Activated CD8-positive, alpha-beta T cell treated with anti-CD3 and anti-CD28 coated beads, Interleukin-2, amount 10 ng/mL, durations not matched to agents 7 days and 5 days (primary cell): Measurements from ENCODE around the gene LYRM7. TPM values are rescaled to one million over a fixed set of nuclear protein-coding genes. Genes with fewer than 3 reads are reported as not detected.
"Not testable (repeated sequence)": the region's sequence is repeated elsewhere in the genome, so short reads cannot be mapped to it uniquely, and the experiment has no call there.

Source experiments
- ATAC-seq: fragments of 150-1000 bp; cut with Tn5 transposase; one replicate; pipeline ENCODE4 v1.10.0; 2021; ENCODE audit warnings: moderate library complexity
- CTCF ChIA-PET: fragments of 350-600 bp; sonication (Branson Sonifier 250); formaldehyde crosslinking; loops from one replicate; lab custom pipeline; 2021; ENCODE audit warnings: antibody characterized with exemption; lab: Charles Lee
- POLR2A ChIA-PET: fragments of 350-600 bp; sonication (Branson Sonifier 250); formaldehyde crosslinking; loops from one replicate; lab custom pipeline; 2021; ENCODE audit warnings: antibody characterized with exemption; lab: Charles Lee
- DNase-seq: peaks from one replicate; pipeline ENCODE4 v3.0.0-alpha.2; 2020
- H3K27ac Mint-ChIP-seq: one replicate; pipeline ENCODE4 v1.8.0; 2021; ENCODE audit warnings: mild to moderate bottlenecking, mixed read lengths
- H3K27me3 Mint-ChIP-seq: one replicate; pipeline ENCODE4 v1.8.0; 2021; ENCODE audit warnings: low read depth, mixed read lengths
- H3K36me3 Mint-ChIP-seq: one replicate; pipeline ENCODE4 v1.8.0; 2021; ENCODE audit warnings: low read depth, mixed read lengths
- H3K4me1 Mint-ChIP-seq: one replicate; pipeline ENCODE4 v1.8.0; 2021; ENCODE audit warnings: low read depth, mixed read lengths
- H3K4me3 Mint-ChIP-seq: one replicate; pipeline ENCODE4 v1.8.0; 2021; ENCODE audit warnings: mild to moderate bottlenecking, mixed read lengths
- H3K9me3 Mint-ChIP-seq: one replicate; pipeline ENCODE4 v1.8.0; 2022; ENCODE audit warnings: mixed read lengths; ENCODE audit not compliant: insufficient read depth
- total RNA-seq, 2 experiments: library from RNA; stranded (reverse); gene quantifications; one replicate each; pipeline ENCODE4 v1.2.3, GENCODE V29; 2021

LYRM7 gene
- total RNA-seq, 2 experiments from 2014 or later = 16.3 to 17.8 TPM

GRCh38 chr5:131239686-131240085 is 68.9 kb downstream of the LYRM7 start:
- no peak overlapping the region for H3K27ac Mint-ChIP-seq
- no peak for ATAC-seq
- H3K27me3 Mint-ChIP-seq = no peaks in the 10 kb centered on the region
- ChIA-PET CTCF (interaction anchor here (0.9 to 1.2 kb wide), 3 partner anchors 11 to 369 kb away, joined by 3 to 5 read pairs (median 3); no protein-coding TSS in a partner anchor), POLR2A (interaction anchor here (0.7 to 1.3 kb wide), 3 partner anchors 12 to 30 kb away, joined by 3 to 4 read pairs (median 3); no protein-coding TSS in a partner anchor)
- peaks cover 1% of the 10 kb centered on the region for H3K36me3 Mint-ChIP-seq
- H3K4me3 Mint-ChIP-seq = no peak overlapping the region
- DNase-seq = no peak
- H3K4me1 Mint-ChIP-seq = peaks cover 2% of the 10 kb centered on the region
- H3K9me3 Mint-ChIP-seq = no peaks in the 10 kb centered on the region

DNA sequence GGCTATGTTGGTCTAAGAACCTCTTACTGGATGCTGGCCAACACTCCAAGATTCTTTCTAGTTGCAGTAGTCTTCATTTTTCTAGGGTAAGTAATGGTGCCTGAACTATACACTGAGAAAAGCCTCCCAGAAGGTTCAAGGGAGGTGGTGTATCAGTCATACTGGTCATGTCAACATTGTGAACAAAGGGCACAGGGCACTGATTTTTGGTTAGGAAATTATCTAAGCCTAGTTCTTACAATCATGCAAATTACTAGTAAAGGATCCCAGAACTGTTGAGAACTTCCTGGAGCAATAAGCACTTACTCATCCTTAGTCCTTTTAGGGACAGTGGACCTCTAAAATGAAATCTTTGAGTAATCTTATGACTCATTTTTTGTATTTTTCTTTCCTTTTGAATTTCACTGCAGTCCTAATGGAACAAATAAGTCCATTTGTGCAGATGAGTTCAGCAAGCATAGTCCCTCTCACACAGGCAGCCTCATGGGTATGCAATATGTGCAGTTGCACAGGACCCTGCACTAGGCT is 72.0 kb downstream of the LYRM7 start:
- DNase-seq (no peak), ATAC-seq (no peak)
- H3K27me3 Mint-ChIP-seq = no peaks in the 10 kb centered on the region
- H3K27ac Mint-ChIP-seq = no peak overlapping the region
- peaks cover 2% of the 10 kb centered on the region for H3K4me1 Mint-ChIP-seq
- ChIA-PET POLR2A (no interaction called here), CTCF (no interaction called here)
- no peak overlapping the region for H3K4me3 Mint-ChIP-seq
- H3K9me3 Mint-ChIP-seq = peaks cover 10% of the 10 kb centered on the region
- H3K36me3 Mint-ChIP-seq = peaks cover 9% of the 10 kb centered on the region

- ChIA-PET POLR2A (interaction anchor here (1.8 kb wide), 1 partner anchor 20 kb away, joined by 6 read pairs; no protein-coding TSS in a partner anchor), CTCF (interaction anchor here (0.8 to 1.0 kb wide), 2 partner anchors 19 to 23 kb away, joined by 3 read pairs; no protein-coding TSS in a partner anchor)
- H3K27ac Mint-ChIP-seq = no peak overlapping the region
- H3K4me3 Mint-ChIP-seq = no peak overlapping the region
- H3K4me1 Mint-ChIP-seq = peaks cover 17% of the 10 kb centered on the region
- ATAC-seq = no peak
- DNase-seq = no peak
- peaks cover 10% of the 10 kb centered on the region for H3K9me3 Mint-ChIP-seq
- H3K36me3 Mint-ChIP-seq = peaks cover 9% of the 10 kb centered on the region
- H3K27me3 Mint-ChIP-seq = no peaks in the 10 kb centered on the region
Observed at GRCh38 chr5:131245312-131245711, 74.6 kb downstream of the LYRM7 start.

DNA sequence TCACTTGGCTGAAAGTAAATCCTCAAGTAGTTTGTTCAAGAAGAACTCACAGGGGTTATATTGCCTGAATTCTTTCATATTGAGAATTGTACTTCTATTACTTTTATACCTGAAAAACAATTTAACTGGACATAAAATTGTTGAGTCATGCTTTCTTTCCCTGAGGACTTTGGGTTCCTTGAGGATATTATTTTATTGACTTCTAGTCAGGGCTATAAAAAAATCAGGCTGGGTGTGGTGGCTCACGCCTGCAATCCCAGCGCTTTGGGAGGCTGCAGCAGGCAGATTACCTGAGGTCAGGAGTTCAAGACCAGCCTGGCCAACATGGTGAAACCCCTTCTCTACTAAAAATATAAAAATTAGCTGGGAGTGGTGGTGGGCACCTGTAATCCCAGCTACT is 75.2 kb downstream of the LYRM7 start:
- H3K36me3 Mint-ChIP-seq = peaks cover 9% of the 10 kb centered on the region
- H3K27me3 Mint-ChIP-seq = no peaks in the 10 kb centered on the region
- ATAC-seq = no peak
- peaks cover 10% of the 10 kb centered on the region for H3K9me3 Mint-ChIP-seq
- ChIA-PET POLR2A (interaction anchor here (0.6 kb wide), 1 partner anchor 17 kb away, joined by 3 read pairs; no protein-coding TSS in a partner anchor), CTCF (no interaction called here)
- H3K4me1 Mint-ChIP-seq = peaks cover 22% of the 10 kb centered on the region
- DNase-seq = no peak
- no peak overlapping the region for H3K4me3 Mint-ChIP-seq
- no peak overlapping the region for H3K27ac Mint-ChIP-seq

GRCh38 chr5:131246504-131246903 is 75.8 kb downstream of the LYRM7 start:
- Mint-ChIP-seq H3K27ac (no peak overlapping the region), H3K9me3 (peaks cover 10% of the 10 kb centered on the region), H3K27me3 (no peaks in the 10 kb centered on the region), H3K4me1 (peaks cover 27% of the 10 kb centered on the region), H3K4me3 (no peak overlapping the region), H3K36me3 (peaks cover 9% of the 10 kb centered on the region)
- ChIA-PET POLR2A (interaction anchor here (0.6 kb wide), 1 partner anchor 16 kb away, joined by 3 read pairs; no protein-coding TSS in a partner anchor), CTCF (no interaction called here)
- no peak for DNase-seq
- no peak for ATAC-seq

DNA sequence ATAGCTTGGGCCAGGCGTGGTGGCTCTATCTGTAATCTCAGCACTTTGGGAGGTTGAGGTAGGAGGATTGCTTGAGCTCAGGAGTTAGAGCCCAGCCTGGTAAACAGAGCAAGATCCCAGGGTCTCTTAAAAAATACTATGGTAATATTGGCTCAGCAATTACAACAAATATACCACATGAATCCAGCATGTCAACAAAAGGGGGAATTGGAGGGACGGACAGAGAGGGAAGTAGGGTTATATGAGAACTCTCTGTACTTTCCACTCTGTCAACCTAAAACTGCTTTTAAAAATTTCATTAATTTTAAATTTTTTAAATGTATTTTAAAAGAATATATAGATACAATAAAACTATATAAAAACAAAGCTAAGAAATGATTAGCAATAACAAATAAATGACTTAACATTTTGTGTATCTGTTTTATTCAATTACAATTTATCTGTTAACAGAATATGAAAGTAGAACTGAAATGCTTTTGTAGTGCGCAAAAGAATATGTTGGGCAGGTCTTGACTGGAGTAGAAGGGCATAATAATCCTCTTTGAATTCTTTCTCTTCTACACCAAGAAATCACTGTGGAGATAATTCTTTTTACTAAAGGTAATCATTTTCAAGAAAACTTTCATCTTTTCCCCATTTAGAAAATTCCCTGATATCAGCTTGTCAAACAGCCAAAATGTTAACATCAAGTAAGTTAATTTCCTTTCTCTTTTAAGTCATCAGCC is 80.2 kb downstream of the LYRM7 start:
- peak overlapping the region; percentile 69 for H3K4me3 Mint-ChIP-seq
- peaks cover 9% of the 10 kb centered on the region for H3K36me3 Mint-ChIP-seq
- peaks cover 2% of the 10 kb centered on the region for H3K9me3 Mint-ChIP-seq
- no peak for DNase-seq
- peaks cover 60% of the 10 kb centered on the region for H3K4me1 Mint-ChIP-seq
- peak overlapping the region; percentile 93 for H3K27ac Mint-ChIP-seq
- ChIA-PET POLR2A (interaction anchor here (0.7 to 8.0 kb wide), 7 partner anchors 11 to 86 kb away, joined by 3 to 194 read pairs (median 3); partner anchors contain the start of genes CDC42SE2 and HINT1), CTCF (interaction anchor here (0.8 to 8.0 kb wide), 8 partner anchors 10 to 87 kb away, joined by 3 to 67 read pairs (median 4); partner anchors contain the start of gene CDC42SE2)
- H3K27me3 Mint-ChIP-seq = no peaks in the 10 kb centered on the region
- no peak for ATAC-seq

GRCh38 chr5:131252824-131253171 is 82.1 kb downstream of the LYRM7 start:
- H3K4me1 Mint-ChIP-seq = peaks cover 77% of the 10 kb centered on the region
- peaks cover 14% of the 10 kb centered on the region for H3K36me3 Mint-ChIP-seq
- DNase-seq (peak; percentile 91), ATAC-seq (peak; percentile 84)
- POLR2A ChIA-PET = interaction anchor here (0.6 to 8.0 kb wide), 22 partner anchors 12 to 1482 kb away, joined by 3 to 194 read pairs (median 6); partner anchors contain the start of gene CDC42SE2
- no peaks in the 10 kb centered on the region for H3K27me3 Mint-ChIP-seq
- H3K4me3 Mint-ChIP-seq = peak overlapping the region; percentile 92
- CTCF ChIA-PET = interaction anchor here (0.9 to 8.0 kb wide), 3 partner anchors 11 to 129 kb away, joined by 3 to 67 read pairs (median 9); partner anchors contain the start of gene CDC42SE2
- H3K9me3 Mint-ChIP-seq = no peaks in the 10 kb centered on the region
- H3K27ac Mint-ChIP-seq = peak overlapping the region; percentile 93

DNA sequence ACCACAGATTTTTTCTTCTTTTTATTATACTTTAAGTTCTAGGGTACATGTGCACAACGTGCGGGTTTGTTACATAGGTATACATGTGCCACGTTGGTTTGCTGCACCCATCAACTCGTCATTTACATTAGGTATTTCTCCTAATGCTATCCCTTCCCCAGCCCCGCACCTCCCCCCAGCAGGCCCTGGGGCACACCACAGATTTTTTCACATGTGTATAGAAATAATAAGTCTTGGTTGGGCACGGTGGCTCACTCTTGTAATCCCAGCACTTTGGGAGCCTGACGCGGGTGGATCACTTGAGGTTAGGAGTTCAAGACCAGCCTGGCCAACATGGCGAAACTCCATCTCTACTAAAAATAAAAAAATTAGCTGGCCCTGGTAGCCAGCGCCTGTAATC is 83.3 kb downstream of the LYRM7 start:
- not testable (repeated sequence) for ATAC-seq, DNase-seq, H3K27me3 Mint-ChIP-seq, H3K9me3 Mint-ChIP-seq
- Mint-ChIP-seq H3K4me3 (peak overlapping the region; percentile 92), H3K4me1 (peaks cover 86% of the 10 kb centered on the region), H3K27ac (peak overlapping the region; percentile 90), H3K36me3 (peaks cover 26% of the 10 kb centered on the region)
- ChIA-PET POLR2A (interaction anchor here (0.8 to 8.0 kb wide), 9 partner anchors 11 to 128 kb away, joined by 3 to 194 read pairs (median 6); partner anchors contain the start of gene CDC42SE2), CTCF (interaction anchor here (0.6 to 8.0 kb wide), 4 partner anchors 10 to 335 kb away, joined by 3 to 67 read pairs (median 6); partner anchors contain the start of gene CDC42SE2)

DNA sequence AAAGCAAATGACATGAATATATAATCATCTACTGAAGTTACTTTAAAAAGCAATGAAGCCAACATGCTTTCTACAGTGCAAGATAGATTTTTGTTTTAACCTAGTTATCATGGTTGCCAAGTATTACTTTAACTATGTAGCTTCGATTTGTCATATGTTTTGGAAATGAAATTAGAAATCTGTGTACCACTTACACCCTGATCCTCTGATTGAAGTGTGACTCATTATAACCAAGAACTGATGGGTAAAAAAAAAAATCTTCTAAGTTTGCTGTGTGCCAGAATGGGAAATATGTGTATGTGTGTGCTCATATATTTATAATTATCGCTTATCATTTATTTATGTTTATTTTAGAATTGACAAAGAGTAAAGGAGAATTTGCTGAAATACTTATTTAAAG is 84.0 kb downstream of the LYRM7 start:
- ATAC-seq = peak; percentile 2
- peak overlapping the region; percentile 90 for H3K27ac Mint-ChIP-seq
- CTCF ChIA-PET = interaction anchor here (0.6 to 8.0 kb wide), 4 partner anchors 9 to 334 kb away, joined by 3 to 67 read pairs (median 4); partner anchors contain the start of gene CDC42SE2

More for the DNA sequence above, 84.0 kb downstream of the LYRM7 start:
- Mint-ChIP-seq H3K36me3 (peaks cover 30% of the 10 kb centered on the region), H3K9me3 (no peaks in the 10 kb centered on the region), H3K4me1 (peaks cover 86% of the 10 kb centered on the region), H3K4me3 (peak overlapping the region; percentile 92), H3K27me3 (no peaks in the 10 kb centered on the region)
- POLR2A ChIA-PET = interaction anchor here (0.8 to 8.0 kb wide), 6 partner anchors 10 to 91 kb away, joined by 3 to 194 read pairs (median 4); partner anchors contain the start of gene CDC42SE2
- DNase-seq = no peak
